A172 (cell line): ENCODE results near the gene SLC17A9. TPM values are rescaled to one million over a fixed set of nuclear protein-coding genes. Genes with fewer than 3 reads are reported as not detected.
A peak's percentile ranks its signal among the peaks of the same experiment; 100 is the strongest.

Source experiments
- DNase-seq: peaks from one replicate; pipeline ENCODE4 v3.0.0-alpha.2; 2015; ENCODE audit warnings: low spot score
- total RNA-seq: library from RNA; depleted of rRNA; stranded (reverse); fragments of >200 nt; shearing (Covaris generic); gene quantifications from 2 replicates; pipeline ENCODE4 v1.2.3, GENCODE V29; 2014; rRNA removed

The SLC17A9 gene, protein sequence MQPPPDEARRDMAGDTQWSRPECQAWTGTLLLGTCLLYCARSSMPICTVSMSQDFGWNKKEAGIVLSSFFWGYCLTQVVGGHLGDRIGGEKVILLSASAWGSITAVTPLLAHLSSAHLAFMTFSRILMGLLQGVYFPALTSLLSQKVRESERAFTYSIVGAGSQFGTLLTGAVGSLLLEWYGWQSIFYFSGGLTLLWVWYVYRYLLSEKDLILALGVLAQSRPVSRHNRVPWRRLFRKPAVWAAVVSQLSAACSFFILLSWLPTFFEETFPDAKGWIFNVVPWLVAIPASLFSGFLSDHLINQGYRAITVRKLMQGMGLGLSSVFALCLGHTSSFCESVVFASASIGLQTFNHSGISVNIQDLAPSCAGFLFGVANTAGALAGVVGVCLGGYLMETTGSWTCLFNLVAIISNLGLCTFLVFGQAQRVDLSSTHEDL
- total RNA-seq, result not detected in 2 replicates

- DNase-seq, result no peak
Observed at GRCh38 chr20:62952373-62952967, at the start of gene SLC17A9. SLC17A9 (plus strand) TSS chr20:62952709; CDS start chr20:62952831, 122 bp downstream.

- DNase-seq, result peak; percentile 55
Observed at GRCh38 chr20:62902926-62903615, 49.4 kb upstream of the SLC17A9 start.

GRCh38 chr20:62905536-62906117 lies 46.9 kb upstream of the SLC17A9 start:
- DNase-seq, result no peak

- DNase-seq, result no peak
Observed at GRCh38 chr20:62906209-62906608, 46.3 kb upstream of the SLC17A9 start.

DNA sequence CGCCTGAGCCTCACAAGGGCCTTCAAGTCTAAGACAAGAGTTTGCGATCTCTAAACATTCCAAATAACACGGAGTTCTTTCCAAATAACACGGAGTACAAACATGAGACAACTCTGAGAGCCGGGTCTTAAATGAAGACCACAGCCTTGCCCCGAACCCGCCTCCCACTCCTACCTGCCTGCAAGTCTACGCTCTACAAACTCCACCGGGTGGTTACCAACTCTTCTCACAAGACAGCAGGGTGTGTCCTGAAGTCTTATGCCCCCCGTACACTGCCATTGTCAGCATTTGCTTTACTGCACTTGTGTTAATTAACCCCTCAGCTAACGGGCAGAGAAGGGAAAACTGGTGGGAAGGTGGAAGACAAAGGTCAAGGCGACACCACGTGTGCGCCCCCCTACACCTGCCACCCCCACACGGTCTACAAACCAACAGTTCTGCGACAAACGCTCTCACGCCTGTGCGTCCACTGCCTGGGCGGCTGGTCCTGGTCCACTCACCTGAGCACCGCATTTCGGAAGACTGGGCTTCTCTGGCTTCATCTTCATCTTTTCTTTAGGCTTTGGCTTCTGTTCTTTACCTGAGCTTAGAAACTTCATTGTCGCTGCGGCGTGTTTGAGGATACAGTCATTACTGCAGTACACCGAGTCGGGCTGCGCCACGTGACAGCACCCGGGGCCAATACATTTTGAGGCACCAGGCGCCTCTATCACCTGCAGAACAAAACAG lies 45.7 kb upstream of the SLC17A9 start:
- no peak for DNase-seq

DNA sequence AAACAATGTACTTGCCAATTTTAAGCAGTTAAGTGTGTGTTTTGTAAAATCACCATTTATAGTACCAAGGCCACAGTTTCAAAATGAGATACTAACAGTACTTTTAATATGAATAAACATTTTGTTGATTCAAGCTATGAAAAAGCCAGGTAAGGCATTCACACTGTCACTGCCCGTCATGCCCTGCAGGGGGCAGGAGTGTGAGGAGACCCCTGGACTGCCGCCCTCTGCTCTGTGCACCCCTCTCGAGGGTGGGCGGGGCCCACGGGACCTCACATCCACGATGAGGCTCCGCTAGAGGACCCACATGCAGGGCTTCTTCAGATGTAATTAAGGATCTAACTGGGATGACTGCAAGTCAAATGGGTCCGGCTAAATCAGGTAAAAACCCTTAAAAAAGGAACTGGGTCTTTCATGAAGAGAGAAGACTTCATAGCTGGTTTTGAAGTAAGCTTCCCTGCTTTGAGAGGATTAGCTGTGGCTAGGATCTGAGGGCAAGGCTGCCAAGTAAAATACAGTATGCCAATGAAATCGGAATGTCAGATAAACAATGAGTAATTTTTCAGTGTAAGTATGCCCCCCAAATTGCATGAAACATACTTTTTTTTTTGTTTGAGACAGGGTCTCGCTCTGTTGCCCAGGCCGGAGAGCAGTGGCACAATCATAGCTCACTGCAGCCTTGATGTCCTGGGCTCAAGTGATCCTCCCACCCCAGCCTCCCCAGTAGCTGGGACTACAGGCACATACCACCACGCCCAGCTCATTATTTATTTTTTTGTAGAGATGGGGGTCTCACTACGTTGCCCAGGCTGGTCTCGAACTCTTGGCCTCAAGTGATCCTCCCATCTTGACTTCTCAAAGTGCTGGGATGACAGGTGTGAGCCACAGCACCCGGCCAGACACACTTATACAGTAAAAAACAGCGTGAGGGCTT lies 44.9 kb upstream of the SLC17A9 start:
- DNase-seq, result no peak

DNA sequence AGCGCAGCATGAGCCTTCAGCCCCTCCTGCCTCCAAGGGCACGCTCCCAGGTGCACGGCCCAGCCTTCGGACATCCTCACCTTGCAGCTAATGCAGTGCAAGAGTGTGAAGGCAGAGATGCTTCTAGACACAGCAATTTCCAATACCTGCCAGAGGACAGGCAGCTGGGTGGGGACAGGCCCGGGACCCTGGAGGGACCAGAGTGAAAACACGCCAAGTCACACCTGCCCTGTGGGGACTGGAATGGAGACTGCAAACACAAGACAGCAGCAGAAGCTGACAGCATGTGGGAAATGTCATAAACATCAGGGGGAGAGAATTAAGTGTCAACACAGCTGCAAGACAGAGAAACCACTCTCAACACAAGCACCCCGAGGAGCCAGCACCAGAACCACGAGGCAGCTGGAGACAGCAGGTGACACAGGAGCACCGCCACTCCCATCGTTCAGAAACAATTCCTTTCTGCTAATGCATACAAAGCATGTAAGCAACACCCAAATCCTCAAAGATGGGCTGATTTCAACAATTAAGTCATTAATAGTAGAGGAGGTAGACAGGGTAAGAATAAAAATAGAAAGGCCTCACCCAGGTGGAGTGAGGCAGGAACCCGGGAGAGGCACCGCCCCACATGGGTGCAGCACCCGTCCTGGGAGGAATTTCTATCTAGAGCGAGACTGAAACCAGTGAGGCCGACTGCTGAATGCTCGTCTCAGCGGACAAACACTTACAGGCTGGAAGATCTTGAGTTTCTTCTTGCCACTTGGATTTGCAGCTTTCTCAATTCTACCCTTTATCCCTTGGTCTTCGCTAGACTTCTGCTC lies 43.3 kb upstream of the SLC17A9 start:
- no peak for DNase-seq

- DNase-seq, result no peak
Observed at GRCh38 chr20:62910217-62910766, 42.2 kb upstream of the SLC17A9 start.

- no peak for DNase-seq
Observed at GRCh38 chr20:62910777-62911497, 41.6 kb upstream of the SLC17A9 start.

DNA sequence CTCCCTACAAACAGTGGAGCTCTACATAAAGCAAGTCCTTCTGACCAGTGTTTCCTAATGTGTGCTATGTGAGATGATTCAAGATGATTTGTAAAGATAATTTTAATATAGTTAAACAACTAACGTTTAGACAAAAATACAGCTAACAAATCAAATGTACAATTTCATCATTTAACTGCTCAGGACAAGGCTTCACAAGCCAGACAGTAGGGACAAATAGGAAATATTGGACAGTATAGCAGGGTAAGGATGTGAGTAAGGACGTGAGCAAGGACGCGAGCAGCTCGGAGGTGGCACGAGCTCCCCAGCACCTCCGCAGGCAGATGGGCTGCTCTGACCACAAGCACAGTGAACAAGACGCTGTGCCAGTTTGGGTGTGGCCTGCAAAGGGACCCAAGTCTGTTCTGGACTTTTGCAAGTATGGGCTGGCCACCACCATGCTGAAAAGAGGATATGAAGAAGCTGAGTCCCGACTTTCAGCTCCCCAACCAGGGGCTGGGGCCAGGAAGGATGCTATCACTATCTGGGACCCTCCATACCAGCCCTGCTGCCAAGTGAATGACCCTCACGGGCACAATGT lies 40.7 kb upstream of the SLC17A9 start:
- DNase-seq, result no peak

GRCh38 chr20:62913043-62913630 lies 39.4 kb upstream of the SLC17A9 start:
- DNase-seq, result no peak

GRCh38 chr20:62914436-62914835 lies 38.1 kb upstream of the SLC17A9 start:
- DNase-seq, result no peak

DNA sequence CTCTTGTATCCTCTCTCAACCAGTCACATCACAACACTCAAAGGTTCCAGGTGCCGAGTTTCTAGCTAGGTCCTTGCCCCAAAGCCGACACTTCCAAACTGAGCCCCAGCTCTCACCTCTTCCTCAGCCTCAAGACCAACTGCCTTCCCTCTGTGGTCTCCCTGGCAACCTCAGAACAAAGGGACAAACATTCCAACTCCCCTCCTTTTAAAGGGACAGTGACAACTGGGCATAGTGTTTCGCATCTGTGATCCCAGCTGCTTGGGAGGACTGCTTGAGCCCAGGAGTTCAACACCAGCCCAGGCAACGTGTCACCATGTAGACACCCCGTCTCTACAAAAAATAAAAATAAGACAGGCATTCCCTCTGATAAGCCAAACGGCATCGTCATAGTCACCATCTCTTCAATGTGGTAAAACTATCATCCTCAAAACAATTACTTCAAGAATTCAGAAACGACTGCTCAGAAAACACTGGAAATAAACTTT lies 37.5 kb upstream of the SLC17A9 start:
- DNase-seq, result no peak

DNA sequence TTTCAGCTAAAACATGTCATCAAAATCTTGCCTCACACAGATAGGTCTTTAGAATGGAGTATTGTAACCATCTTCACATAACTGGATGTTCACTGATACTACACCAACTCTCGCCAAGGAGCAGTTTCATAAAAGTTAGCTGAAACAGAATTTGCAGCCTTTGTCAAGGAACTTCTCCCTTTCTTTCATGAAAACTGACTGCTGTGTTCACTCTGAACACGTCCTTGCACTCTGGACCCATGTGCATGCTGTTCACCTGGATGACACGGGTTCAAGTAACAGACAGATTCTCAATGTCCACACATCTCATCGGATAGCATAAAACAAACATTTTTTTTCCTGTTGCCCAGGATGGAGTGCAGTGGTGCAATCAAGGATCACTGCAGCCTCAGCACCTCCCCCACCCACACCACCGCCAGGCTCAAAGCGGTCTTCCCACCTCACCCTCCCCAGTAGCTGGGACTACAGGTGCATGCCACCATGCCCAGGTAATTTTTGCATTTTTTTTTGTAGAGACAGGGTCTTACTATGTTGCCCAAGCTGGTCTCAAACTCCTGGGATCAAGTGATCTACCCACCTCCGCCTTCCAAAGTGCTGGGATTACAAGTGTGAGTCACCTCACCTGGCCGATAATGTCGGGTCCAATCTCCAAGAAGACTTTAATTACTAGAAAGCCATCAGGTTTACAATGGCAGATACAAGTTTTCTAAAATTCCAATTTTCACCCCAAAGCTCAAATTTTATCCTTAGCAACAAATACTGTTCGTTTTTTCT lies 35.6 kb upstream of the SLC17A9 start:
- no peak for DNase-seq

DNA sequence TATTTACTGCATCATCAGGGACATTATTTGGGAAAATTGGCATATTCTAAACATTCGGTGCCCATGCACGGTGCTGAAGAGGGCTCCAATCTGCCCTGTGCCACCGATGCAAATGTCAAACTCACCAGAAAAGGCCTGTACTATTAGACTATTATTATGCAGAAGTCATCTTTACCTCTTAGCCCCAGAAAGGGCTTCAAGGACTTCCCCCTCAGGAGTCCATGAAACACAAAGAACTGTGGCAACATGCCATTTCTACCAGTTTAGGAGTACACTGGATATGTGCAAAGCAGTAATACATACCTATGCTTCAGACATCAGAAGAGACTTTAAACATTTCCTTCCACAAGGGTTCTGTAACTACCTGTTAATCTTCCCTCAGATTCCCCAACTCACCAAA lies 34.8 kb upstream of the SLC17A9 start:
- DNase-seq, result no peak

- DNase-seq, result no peak
Observed at GRCh38 chr20:62918147-62918546, 34.4 kb upstream of the SLC17A9 start.

GRCh38 chr20:62918831-62919230 lies 33.7 kb upstream of the SLC17A9 start:
- DNase-seq, result no peak
